HepG2 (cell line): ENCODE data around the gene ACTN2. TPM values are rescaled to one million over a fixed set of nuclear protein-coding genes. Genes with fewer than 3 reads are reported as not detected.
A peak's percentile ranks its signal among the peaks of the same experiment; 100 is the strongest.

Source experiments
- TMF1 ChIP-seq: sonication (generic); formaldehyde crosslinking; IDR thresholded peaks from 2 replicates; pipeline ENCODE4 v1.8.1; 2022; ENCODE audit warnings: low read depth, missing genetic modification reagents
- ZFP36L2 ChIP-seq: sonication (generic); formaldehyde crosslinking; IDR thresholded peaks from 2 replicates; pipeline ENCODE4 v1.4.0; 2020; ENCODE audit warnings: missing genetic modification reagents
- ZNF816 ChIP-seq: sonication (generic); formaldehyde crosslinking; IDR thresholded peaks from 2 replicates; pipeline ENCODE4 v1.8.0; 2022; ENCODE audit warnings: missing genetic modification reagents, mild to moderate bottlenecking, borderline replicate concordance
- polyA plus RNA-seq, 8 experiments: library from polyadenylated mRNA; depleted of rRNA in 3 of 8; stranded (reverse) in 7 of 8; unstranded in 1 of 8; fragments of >200 nt; fragmentation: Illumina TruSeq in 4 of 8; extraction: Trizol in 4 of 8; gene quantifications; 2 replicates each; pipeline versions ENCODE4 v1.2.1 to v1.2.3, GENCODE V29; 2011 to 2016; ENCODE audit warnings: low read depth in 4 of 8, missing spikeins in 1 of 8, mixed read lengths in 1 of 8; ENCODE audit not compliant: insufficient read depth in 1 of 8
- total RNA-seq, 5 experiments: library from RNA; depleted of rRNA; stranded (reverse); fragments of >200 nt; fragmentation: Illumina TruSeq; extraction: Trizol; gene quantifications; 2 replicates each; pipeline ENCODE4 v1.2.3, GENCODE V29; 2016; ENCODE audit warnings: low read depth in 1 of 5
- TF ChIP-seq, protein P1 (sequence below): sonication (generic); formaldehyde crosslinking; IDR thresholded peaks from one replicate; pipeline ENCODE4 v1.5.1; 2020; ENCODE audit warnings: mild to moderate bottlenecking, missing genetic modification reagents; ENCODE audit errors: not compliant biosample characterization
- TF ChIP-seq, protein P2 (sequence below): sonication (generic); formaldehyde crosslinking; IDR thresholded peaks from 2 replicates; pipeline ENCODE4 v1.5.0; 2020; ENCODE audit warnings: missing genetic modification reagents
- TF ChIP-seq, protein P3 (sequence below): sonication (generic); formaldehyde crosslinking; IDR thresholded peaks from 2 replicates; pipeline ENCODE4 v1.4.0; 2020; ENCODE audit warnings: mild to moderate bottlenecking, missing genetic modification reagents
- TF ChIP-seq, protein P4 (sequence below): sonication (generic); formaldehyde crosslinking; IDR thresholded peaks from 2 replicates; pipeline ENCODE4 v1.4.0; 2020; ENCODE audit warnings: missing genetic modification reagents
- TF ChIP-seq, protein P5 (sequence below): sonication (generic); formaldehyde crosslinking; IDR thresholded peaks from 2 replicates; pipeline ENCODE4 v1.5.0; 2020; ENCODE audit warnings: missing genetic modification reagents
- TF ChIP-seq, protein P6 (sequence below): sonication (generic); IDR thresholded peaks from 2 replicates; pipeline ENCODE4 v1.6.1; 2016; ENCODE audit warnings: low read depth, borderline replicate concordance

Gene ACTN2
- total and polyA plus RNA-seq, 2 of the 13 experiments (the other 11 are each of a cell fraction or from before 2014, with no cell fraction given): 0.04 to 0.13 TPM

DNA sequence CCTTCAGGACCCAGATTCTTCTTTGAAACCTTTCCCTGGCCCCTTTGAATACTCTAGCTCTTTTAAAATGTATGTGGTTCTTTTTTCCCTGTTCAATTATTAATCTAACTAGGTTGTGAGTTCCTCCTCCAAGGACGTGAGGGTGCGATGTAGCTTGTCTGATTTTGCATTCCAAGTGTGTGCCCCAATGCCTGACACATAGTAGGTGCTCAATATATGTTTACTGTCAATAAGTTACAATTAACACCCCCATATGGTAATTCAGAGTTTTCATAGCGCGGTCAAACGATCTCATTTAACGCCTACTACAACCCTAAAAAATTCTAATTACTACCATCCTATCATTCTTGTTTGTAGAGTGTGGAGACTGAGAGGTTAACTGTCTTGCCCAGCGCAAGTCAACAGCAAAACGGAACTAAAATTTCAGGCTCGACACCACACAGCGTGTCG lies 108.3 kb downstream of the ACTN2 start (continued):
- TF ChIP-seq, protein P1, sequence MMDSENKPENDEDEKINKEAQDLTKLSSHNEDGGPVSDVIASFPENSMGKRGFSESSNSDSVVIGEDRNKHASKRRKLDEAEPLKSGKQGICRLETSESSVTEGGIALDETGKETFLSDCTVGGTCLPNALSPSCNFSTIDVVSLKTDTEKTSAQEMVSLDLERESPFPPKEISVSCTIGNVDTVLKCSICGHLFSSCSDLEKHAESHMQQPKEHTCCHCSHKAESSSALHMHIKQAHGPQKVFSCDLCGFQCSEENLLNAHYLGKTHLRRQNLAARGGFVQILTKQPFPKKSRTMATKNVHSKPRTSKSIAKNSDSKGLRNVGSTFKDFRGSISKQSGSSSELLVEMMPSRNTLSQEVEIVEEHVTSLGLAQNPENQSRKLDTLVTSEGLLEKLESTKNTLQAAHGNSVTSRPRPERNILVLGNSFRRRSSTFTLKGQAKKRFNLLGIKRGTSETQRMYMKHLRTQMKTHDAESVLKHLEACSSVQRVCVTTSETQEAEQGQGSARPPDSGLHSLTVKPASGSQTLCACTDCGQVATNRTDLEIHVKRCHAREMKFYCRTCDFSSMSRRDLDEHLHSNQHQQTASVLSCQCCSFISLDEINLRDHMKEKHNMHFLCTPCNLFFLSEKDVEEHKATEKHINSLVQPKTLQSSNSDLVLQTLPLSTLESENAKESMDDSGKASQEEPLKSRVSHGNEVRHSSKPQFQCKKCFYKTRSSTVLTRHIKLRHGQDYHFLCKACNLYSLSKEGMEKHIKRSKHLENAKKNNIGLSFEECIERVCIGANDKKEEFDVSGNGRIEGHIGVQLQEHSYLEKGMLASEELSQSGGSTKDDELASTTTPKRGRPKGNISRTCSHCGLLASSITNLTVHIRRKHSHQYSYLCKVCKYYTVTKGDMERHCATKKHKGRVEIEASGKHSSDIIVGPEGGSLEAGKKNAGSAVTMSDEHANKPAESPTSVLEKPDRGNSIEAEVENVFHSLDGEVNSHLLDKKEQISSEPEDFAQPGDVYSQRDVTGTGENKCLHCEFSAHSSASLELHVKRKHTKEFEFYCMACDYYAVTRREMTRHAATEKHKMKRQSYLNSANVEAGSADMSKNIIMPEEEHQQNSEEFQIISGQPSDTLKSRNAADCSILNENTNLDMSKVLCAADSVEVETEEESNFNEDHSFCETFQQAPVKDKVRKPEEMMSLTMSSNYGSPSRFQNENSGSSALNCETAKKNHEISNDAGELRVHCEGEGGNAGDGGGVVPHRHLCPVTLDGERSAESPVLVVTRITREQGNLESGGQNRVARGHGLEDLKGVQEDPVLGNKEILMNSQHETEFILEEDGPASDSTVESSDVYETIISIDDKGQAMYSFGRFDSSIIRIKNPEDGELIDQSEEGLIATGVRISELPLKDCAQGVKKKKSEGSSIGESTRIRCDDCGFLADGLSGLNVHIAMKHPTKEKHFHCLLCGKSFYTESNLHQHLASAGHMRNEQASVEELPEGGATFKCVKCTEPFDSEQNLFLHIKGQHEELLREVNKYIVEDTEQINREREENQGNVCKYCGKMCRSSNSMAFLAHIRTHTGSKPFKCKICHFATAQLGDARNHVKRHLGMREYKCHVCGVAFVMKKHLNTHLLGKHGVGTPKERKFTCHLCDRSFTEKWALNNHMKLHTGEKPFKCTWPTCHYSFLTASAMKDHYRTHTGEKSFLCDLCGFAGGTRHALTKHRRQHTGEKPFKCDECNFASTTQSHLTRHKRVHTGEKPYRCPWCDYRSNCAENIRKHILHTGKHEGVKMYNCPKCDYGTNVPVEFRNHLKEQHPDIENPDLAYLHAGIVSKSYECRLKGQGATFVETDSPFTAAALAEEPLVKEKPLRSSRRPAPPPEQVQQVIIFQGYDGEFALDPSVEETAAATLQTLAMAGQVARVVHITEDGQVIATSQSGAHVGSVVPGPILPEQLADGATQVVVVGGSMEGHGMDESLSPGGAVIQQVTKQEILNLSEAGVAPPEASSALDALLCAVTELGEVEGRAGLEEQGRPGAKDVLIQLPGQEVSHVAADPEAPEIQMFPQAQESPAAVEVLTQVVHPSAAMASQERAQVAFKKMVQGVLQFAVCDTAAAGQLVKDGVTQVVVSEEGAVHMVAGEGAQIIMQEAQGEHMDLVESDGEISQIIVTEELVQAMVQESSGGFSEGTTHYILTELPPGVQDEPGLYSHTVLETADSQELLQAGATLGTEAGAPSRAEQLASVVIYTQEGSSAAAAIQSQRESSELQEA: no peak
- TF ChIP-seq TMF1 (CRISPR knock-in tag) (no peak), ZNF816 (CRISPR knock-in tag) (0 out of 2 replicates have a peak, but pooled peaks have one; percentile 74), ZFP36L2 (CRISPR knock-in tag) (no peak)
- TF ChIP-seq, protein P2, sequence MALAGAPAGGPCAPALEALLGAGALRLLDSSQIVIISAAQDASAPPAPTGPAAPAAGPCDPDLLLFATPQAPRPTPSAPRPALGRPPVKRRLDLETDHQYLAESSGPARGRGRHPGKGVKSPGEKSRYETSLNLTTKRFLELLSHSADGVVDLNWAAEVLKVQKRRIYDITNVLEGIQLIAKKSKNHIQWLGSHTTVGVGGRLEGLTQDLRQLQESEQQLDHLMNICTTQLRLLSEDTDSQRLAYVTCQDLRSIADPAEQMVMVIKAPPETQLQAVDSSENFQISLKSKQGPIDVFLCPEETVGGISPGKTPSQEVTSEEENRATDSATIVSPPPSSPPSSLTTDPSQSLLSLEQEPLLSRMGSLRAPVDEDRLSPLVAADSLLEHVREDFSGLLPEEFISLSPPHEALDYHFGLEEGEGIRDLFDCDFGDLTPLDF (CRISPR knock-in tag): no peak
- TF ChIP-seq, protein P3, sequence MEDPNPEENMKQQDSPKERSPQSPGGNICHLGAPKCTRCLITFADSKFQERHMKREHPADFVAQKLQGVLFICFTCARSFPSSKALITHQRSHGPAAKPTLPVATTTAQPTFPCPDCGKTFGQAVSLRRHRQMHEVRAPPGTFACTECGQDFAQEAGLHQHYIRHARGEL (CRISPR knock-in tag): no peak
- TF ChIP-seq, protein P4, sequence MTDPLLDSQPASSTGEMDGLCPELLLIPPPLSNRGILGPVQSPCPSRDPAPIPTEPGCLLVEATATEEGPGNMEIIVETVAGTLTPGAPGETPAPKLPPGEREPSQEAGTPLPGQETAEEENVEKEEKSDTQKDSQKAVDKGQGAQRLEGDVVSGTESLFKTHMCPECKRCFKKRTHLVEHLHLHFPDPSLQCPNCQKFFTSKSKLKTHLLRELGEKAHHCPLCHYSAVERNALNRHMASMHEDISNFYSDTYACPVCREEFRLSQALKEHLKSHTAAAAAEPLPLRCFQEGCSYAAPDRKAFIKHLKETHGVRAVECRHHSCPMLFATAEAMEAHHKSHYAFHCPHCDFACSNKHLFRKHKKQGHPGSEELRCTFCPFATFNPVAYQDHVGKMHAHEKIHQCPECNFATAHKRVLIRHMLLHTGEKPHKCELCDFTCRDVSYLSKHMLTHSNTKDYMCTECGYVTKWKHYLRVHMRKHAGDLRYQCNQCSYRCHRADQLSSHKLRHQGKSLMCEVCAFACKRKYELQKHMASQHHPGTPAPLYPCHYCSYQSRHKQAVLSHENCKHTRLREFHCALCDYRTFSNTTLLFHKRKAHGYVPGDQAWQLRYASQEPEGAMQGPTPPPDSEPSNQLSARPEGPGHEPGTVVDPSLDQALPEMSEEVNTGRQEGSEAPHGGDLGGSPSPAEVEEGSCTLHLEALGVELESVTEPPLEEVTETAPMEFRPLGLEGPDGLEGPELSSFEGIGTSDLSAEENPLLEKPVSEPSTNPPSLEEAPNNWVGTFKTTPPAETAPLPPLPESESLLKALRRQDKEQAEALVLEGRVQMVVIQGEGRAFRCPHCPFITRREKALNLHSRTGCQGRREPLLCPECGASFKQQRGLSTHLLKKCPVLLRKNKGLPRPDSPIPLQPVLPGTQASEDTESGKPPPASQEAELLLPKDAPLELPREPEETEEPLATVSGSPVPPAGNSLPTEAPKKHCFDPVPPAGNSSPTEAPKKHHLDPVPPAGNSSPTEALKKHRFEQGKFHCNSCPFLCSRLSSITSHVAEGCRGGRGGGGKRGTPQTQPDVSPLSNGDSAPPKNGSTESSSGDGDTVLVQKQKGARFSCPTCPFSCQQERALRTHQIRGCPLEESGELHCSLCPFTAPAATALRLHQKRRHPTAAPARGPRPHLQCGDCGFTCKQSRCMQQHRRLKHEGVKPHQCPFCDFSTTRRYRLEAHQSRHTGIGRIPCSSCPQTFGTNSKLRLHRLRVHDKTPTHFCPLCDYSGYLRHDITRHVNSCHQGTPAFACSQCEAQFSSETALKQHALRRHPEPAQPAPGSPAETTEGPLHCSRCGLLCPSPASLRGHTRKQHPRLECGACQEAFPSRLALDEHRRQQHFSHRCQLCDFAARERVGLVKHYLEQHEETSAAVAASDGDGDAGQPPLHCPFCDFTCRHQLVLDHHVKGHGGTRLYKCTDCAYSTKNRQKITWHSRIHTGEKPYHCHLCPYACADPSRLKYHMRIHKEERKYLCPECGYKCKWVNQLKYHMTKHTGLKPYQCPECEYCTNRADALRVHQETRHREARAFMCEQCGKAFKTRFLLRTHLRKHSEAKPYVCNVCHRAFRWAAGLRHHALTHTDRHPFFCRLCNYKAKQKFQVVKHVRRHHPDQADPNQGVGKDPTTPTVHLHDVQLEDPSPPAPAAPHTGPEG (CRISPR knock-in tag): no peak
- TF ChIP-seq, protein P5, sequence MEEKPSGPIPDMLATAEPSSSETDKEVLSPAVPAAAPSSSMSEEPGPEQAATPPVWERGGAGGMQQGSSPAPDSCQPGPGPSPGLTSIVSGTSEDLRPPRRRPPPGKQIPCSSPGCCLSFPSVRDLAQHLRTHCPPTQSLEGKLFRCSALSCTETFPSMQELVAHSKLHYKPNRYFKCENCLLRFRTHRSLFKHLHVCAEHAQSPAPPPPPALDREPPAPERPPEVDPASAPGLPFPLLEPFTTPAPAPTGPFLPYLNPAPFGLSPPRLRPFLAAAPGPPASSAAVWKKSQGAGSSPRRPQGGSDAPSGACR (CRISPR knock-in tag): no peak
- TF ChIP-seq, protein P6, sequence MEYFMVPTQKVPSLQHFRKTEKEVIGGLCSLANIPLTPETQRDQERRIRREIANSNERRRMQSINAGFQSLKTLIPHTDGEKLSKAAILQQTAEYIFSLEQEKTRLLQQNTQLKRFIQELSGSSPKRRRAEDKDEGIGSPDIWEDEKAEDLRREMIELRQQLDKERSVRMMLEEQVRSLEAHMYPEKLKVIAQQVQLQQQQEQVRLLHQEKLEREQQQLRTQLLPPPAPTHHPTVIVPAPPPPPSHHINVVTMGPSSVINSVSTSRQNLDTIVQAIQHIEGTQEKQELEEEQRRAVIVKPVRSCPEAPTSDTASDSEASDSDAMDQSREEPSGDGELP: no peak
